ENCODE results near the gene EVA1A. TPM values are rescaled to one million over a fixed set of nuclear protein-coding genes. Genes with fewer than 3 reads are reported as not detected.

Gene EVA1A
- total RNA-seq, 4 donors from 2014 or later: not detected

- no peak overlapping the region for H3K4me3 ChIP-seq
- H3K36me3 ChIP-seq: no peaks in the 10 kb centered on the region
- H3K27ac ChIP-seq: no peak overlapping the region
- in situ Hi-C loops (cut with MboI; ENCODE audit: low pct_ligation_motif_present in 1 of 4, low pct_unique_long_range_greater_than_20kb in 1 of 4, low sequenced_read_pairs in 3 of 4): no loop called here
- no peaks in the 10 kb centered on the region for H3K9me3 ChIP-seq
- intact Hi-C loops (cut with DNase I; ENCODE audit: low total_unique reads): no loop called here
- no peak for DNase-seq
- 96 to 100% methylated on average over 2 of the region's 2 CpGs for WGBS, 2 donors (ENCODE audit: low coverage in 1 of 2)
- H3K27me3 ChIP-seq: peaks cover 6% of the 10 kb centered on the region
- no peaks in the 10 kb centered on the region for H3K4me1 ChIP-seq
- TF ChIP-seq CTCF (IDR thresholded peaks at IDR 0.05) (no peak), EP300 (IDR thresholded peaks at IDR 0.05; ENCODE audit: low read depth) (no peak), POLR2A (IDR thresholded peaks at IDR 0.05) (no peak), POLR2AphosphoS5 (IDR thresholded peaks at IDR 0.05) (no peak)
Observed at GRCh38 chr2:75460630-75461029, 100.1 kb downstream of the EVA1A start.

- H3K36me3 ChIP-seq: no peaks in the 10 kb centered on the region
- TF ChIP-seq EP300 (IDR thresholded peaks at IDR 0.05; ENCODE audit: low read depth) (no peak), CTCF (IDR thresholded peaks at IDR 0.05) (no peak), POLR2A (IDR thresholded peaks at IDR 0.05) (no peak), POLR2AphosphoS5 (IDR thresholded peaks at IDR 0.05) (no peak)
- WGBS, 2 donors (ENCODE audit: low coverage in 1 of 2): 58 to 71% methylated on average over 5 to 14 of the region's 14 CpGs
- intact Hi-C loops (cut with DNase I; ENCODE audit: low total_unique reads): no loop called here
- in situ Hi-C loops (cut with MboI; ENCODE audit: low pct_ligation_motif_present in 1 of 4, low pct_unique_long_range_greater_than_20kb in 1 of 4, low sequenced_read_pairs in 3 of 4): no loop called here
- no peak overlapping the region for H3K4me3 ChIP-seq
- H3K4me1 ChIP-seq: no peaks in the 10 kb centered on the region
- H3K9me3 ChIP-seq: no peaks in the 10 kb centered on the region
- H3K27me3 ChIP-seq: peaks cover 6% of the 10 kb centered on the region
- H3K27ac ChIP-seq: no peak overlapping the region
- no peak for DNase-seq
Observed at GRCh38 chr2:75459565-75460310, 101.0 kb downstream of the EVA1A start.

GRCh38 chr2:75458201-75458600 lies 102.5 kb downstream of the EVA1A start:
- WGBS, 2 donors (ENCODE audit: low coverage in 1 of 2): 64% methylated on average over 1 of the region's 1 CpG; no CpG with 5 or more reads in 1 of the 2 donors
- TF ChIP-seq POLR2AphosphoS5 (IDR thresholded peaks at IDR 0.05): no peak
- no peak for TF ChIP-seq EP300 (IDR thresholded peaks at IDR 0.05; ENCODE audit: low read depth)
- TF ChIP-seq CTCF (IDR thresholded peaks at IDR 0.05): no peak
- TF ChIP-seq POLR2A (IDR thresholded peaks at IDR 0.05): no peak
- Histone ChIP-seq H3K27ac (no peak overlapping the region), H3K4me1 (no peaks in the 10 kb centered on the region), H3K4me3 (no peak overlapping the region), H3K9me3 (no peaks in the 10 kb centered on the region), H3K27me3 (no peaks in the 10 kb centered on the region), H3K36me3 (no peaks in the 10 kb centered on the region)
- no peak for DNase-seq
- in situ Hi-C loops (cut with MboI; ENCODE audit: low pct_ligation_motif_present in 1 of 4, low pct_unique_long_range_greater_than_20kb in 1 of 4, low sequenced_read_pairs in 3 of 4): no loop called here
- intact Hi-C loops (cut with DNase I; ENCODE audit: low total_unique reads): no loop called here

GRCh38 chr2:75456825-75457224 lies 103.9 kb downstream of the EVA1A start:
- no peak for DNase-seq
- Histone ChIP-seq H3K4me1 (no peaks in the 10 kb centered on the region), H3K4me3 (no peak overlapping the region), H3K27ac (no peak overlapping the region), H3K9me3 (no peaks in the 10 kb centered on the region), H3K36me3 (no peaks in the 10 kb centered on the region), H3K27me3 (no peaks in the 10 kb centered on the region)
- 75 to 81% methylated on average over 4 of the region's 4 CpGs for WGBS, 2 donors (ENCODE audit: low coverage in 1 of 2)
- TF ChIP-seq EP300 (IDR thresholded peaks at IDR 0.05; ENCODE audit: low read depth) (no peak), POLR2A (IDR thresholded peaks at IDR 0.05) (no peak), CTCF (IDR thresholded peaks at IDR 0.05) (no peak), POLR2AphosphoS5 (IDR thresholded peaks at IDR 0.05) (no peak)
- intact Hi-C loops (cut with DNase I; ENCODE audit: low total_unique reads) (no loop called here), in situ Hi-C loops (cut with MboI; ENCODE audit: low pct_ligation_motif_present in 1 of 4, low pct_unique_long_range_greater_than_20kb in 1 of 4, low sequenced_read_pairs in 3 of 4) (no loop called here)

All from transverse colon (tissue), 4 donors.